WERI-Rb-1 (cell line): ENCODE results near the gene TMEM182.

Experiments used
- DNase-seq: peaks from one replicate; pipeline ENCODE4 v3.0.0-alpha.2; 2020
- H3K27ac ChIP-seq: fragments of 250-450 bp; sonication (Bioruptor Pico); 2 replicates; pipeline ENCODE4 v1.5.1; 2020; ENCODE audit warnings: mild to moderate bottlenecking, moderate library complexity
- H3K27me3 ChIP-seq: fragments of 250-450 bp; sonication (Bioruptor Pico); 2 replicates; pipeline ENCODE4 v1.5.1; 2021; ENCODE audit warnings: mild to moderate bottlenecking, low read depth, moderate library complexity; ENCODE audit not compliant: insufficient read depth, severe bottlenecking
- H3K36me3 ChIP-seq: fragments of 250-450 bp; sonication (Bioruptor Pico); 2 replicates; pipeline ENCODE4 v1.5.1; 2020; ENCODE audit warnings: mild to moderate bottlenecking, moderate library complexity
- H3K4me3 ChIP-seq: 2 replicates; pipeline ENCODE4 v1.5.1; 2011; ENCODE audit warnings: low read depth, mild to moderate bottlenecking, control low read depth, low read length
- H3K9me3 ChIP-seq: fragments of 250-450 bp; sonication (Bioruptor Pico); 2 replicates; pipeline ENCODE4 v1.5.1; 2021; ENCODE audit warnings: mild to moderate bottlenecking, moderate library complexity; ENCODE audit not compliant: severe bottlenecking
- TF ChIP-seq, protein P1 (sequence below): IDR thresholded peaks from 2 replicates; pipeline ENCODE4 v1.5.1; 2011; ENCODE audit warnings: low read depth, mild to moderate bottlenecking, control low read depth, inconsistent platforms, low read length

The TMEM182 gene

DNA sequence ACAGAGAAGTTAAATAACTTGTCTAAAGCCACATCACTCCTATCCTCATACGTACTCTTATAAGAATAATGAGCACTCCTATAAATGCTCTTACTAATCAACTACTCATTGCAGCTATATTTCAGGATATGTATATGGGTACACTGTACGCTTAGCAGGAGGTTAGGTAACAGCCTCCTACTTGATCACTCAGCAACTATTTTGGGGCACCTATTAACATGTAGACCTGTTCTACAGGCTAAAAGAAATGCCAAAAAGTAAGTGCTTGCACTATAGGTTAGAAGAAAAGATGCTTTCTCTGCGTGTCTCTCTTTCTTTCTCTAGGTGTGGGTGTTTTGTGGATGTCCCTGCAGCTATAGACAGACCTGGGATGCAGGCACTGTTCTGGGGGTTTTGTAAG is 83.1 kb downstream of the TMEM182 start:
- H3K36me3 ChIP-seq, result no peaks in the 10 kb centered on the region
- H3K4me3 ChIP-seq, result no peak overlapping the region
- no peaks in the 10 kb centered on the region for H3K9me3 ChIP-seq
- no peak for DNase-seq
- H3K27me3 ChIP-seq, result peaks cover 94% of the 10 kb centered on the region
- TF ChIP-seq, protein P1, sequence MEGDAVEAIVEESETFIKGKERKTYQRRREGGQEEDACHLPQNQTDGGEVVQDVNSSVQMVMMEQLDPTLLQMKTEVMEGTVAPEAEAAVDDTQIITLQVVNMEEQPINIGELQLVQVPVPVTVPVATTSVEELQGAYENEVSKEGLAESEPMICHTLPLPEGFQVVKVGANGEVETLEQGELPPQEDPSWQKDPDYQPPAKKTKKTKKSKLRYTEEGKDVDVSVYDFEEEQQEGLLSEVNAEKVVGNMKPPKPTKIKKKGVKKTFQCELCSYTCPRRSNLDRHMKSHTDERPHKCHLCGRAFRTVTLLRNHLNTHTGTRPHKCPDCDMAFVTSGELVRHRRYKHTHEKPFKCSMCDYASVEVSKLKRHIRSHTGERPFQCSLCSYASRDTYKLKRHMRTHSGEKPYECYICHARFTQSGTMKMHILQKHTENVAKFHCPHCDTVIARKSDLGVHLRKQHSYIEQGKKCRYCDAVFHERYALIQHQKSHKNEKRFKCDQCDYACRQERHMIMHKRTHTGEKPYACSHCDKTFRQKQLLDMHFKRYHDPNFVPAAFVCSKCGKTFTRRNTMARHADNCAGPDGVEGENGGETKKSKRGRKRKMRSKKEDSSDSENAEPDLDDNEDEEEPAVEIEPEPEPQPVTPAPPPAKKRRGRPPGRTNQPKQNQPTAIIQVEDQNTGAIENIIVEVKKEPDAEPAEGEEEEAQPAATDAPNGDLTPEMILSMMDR, result no peak
- no peak overlapping the region for H3K27ac ChIP-seq

DNA sequence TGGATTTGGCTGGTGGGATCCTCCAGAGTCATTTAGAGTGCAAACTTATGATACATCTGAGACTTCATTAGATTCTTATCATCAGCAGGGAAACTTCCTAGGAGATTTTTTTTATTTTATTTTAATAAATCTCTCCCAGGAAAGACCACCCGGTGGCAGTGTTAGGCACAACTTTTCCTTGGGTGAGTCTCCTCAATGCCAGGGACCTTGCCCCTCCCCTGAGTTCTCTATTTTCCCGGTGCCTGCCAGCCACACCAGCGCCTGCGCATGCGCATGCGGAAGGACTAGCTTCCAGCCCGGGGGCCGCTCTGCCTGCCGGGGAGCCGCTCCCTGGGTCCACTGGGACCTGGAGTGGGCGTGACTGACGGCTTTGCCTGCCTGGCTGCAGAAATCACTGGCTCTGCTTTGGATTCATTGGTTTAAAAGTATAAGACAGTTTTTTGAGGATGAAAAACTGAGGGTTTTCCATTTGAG is 86.6 kb downstream of the TMEM182 start:
- peak; percentile 60 for DNase-seq
- H3K36me3 ChIP-seq, result no peaks in the 10 kb centered on the region

DNA sequence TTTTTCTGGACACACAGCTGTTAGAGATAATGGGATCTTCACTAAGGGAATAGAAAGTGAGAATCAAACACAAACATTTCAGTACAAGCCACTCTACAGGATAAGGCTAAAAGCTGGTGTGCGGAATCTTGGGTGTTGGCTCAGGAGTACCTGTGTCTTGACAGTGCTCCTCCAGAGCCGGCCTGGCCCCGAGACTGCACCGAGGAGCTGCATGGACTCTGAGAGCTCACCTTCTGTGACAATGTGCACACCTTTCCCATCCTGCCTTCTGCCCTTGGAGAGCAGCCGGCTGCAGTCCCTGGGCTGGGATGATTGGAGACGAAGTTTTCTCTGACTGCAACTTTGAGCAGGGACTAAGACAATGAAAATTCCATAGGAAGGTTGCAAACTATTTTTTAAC is 89.1 kb downstream of the TMEM182 start:
- no peaks in the 10 kb centered on the region for H3K36me3 ChIP-seq
- no peak overlapping the region for H3K27ac ChIP-seq
- no peak overlapping the region for H3K4me3 ChIP-seq
- H3K27me3 ChIP-seq, result peaks cover 59% of the 10 kb centered on the region
- TF ChIP-seq, protein P1, result no peak
- no peaks in the 10 kb centered on the region for H3K9me3 ChIP-seq
- DNase-seq, result no peak

More for the DNA sequence above, 86.6 kb downstream of the TMEM182 start:
- H3K27ac ChIP-seq, result no peak overlapping the region
- H3K4me3 ChIP-seq, result no peak overlapping the region
- H3K27me3 ChIP-seq, result peaks cover 80% of the 10 kb centered on the region
- TF ChIP-seq, protein P1, result no peak
- no peaks in the 10 kb centered on the region for H3K9me3 ChIP-seq

DNA sequence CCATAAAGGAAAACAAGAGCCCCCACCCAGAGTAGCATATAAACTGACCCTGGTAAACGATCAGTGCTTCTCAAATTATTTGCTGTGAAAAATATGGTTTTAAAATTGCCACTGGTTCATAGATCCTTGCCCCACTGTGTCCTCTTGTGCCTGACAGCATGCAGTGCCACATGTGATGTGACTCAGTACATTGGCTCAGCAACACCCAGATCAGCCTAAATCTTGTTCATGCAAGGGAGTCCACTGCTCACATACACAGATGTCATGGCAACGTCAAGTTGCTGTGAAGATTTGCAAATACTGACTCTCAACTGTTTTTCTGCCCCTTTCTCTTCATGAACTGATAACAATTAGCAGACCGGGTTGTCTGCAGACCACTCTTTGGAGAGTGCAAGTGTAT is 91.0 kb downstream of the TMEM182 start:
- Histone ChIP-seq H3K4me3 (no peak overlapping the region), H3K27me3 (peaks cover 46% of the 10 kb centered on the region), H3K27ac (no peak overlapping the region), H3K9me3 (no peaks in the 10 kb centered on the region), H3K36me3 (no peaks in the 10 kb centered on the region)
- no peak for DNase-seq
- TF ChIP-seq, protein P1, result no peak
